ENCODE results near the gene TMEM79.
A peak's percentile ranks its signal among the peaks of the same experiment; 100 is the strongest.
"Not testable (repeated sequence)": the region's sequence is repeated elsewhere in the genome, so short reads cannot be mapped to it uniquely, and the experiment has no call there.

TMEM79 gene

GRCh38 chr1:156310962-156311361, 26.8 kb downstream of the TMEM79 start:
- DNase-seq, result no peak

GRCh38 chr1:156316909-156317308, 32.8 kb downstream of the TMEM79 start:
- DNase-seq, result no peak

- DNase-seq, result peak; percentile 44
These were observed 35.5 kb downstream of the TMEM79 start for GRCh38 chr1:156319664-156320063.

- DNase-seq, result no peak
These were observed 36.4 kb downstream of the TMEM79 start for GRCh38 chr1:156320560-156320959.

GRCh38 chr1:156323179-156323578, 39.1 kb downstream of the TMEM79 start:
- DNase-seq, result not testable (repeated sequence)

- DNase-seq, result no peak
These were observed 52.1 kb downstream of the TMEM79 start for GRCh38 chr1:156336242-156336641.

- no peak for DNase-seq
These were observed 53.1 kb downstream of the TMEM79 start for GRCh38 chr1:156337052-156337887.

GRCh38 chr1:156337888-156338179, 53.7 kb downstream of the TMEM79 start:
- DNase-seq, result no peak

GRCh38 chr1:156338180-156338976, 54.3 kb downstream of the TMEM79 start, which contains the start of the genes CCT3 and TSACC:
Gene CCT3 (minus strand): TSS chr1:156338292. CDS start chr1:156338184, 108 bp downstream.
Gene TSACC (plus strand): TSS chr1:156338526. CDS start chr1:156339758, 1,232 bp downstream.
- peak; percentile 99 for DNase-seq

Measured in kidney glomerular epithelial cell (primary cell).